ENCODE results near the gene ATP8A1.

GRCh38 chr4:42547805-42548204 lies 109.1 kb downstream of the ATP8A1 start:
- no peak for TF ChIP-seq CTCF (IDR thresholded peaks at IDR 0.05)
- TF ChIP-seq POLR2A (IDR thresholded peaks at IDR 0.05): no peak
